HS-5 (cell line): ENCODE results near the gene MAPRE2.
"Not testable (repeated sequence)": the region's sequence is repeated elsewhere in the genome, so short reads cannot be mapped to it uniquely, and the experiment has no call there.

Experiments
- DNase-seq: peaks from one replicate; pipeline ENCODE4 v3.0.0-alpha.2; 2012; ENCODE audit warnings: low read depth

MAPRE2 gene

GRCh38 chr18:35122586-35123224, 81.5 kb downstream of the MAPRE2 start:
- no peak for DNase-seq

DNA sequence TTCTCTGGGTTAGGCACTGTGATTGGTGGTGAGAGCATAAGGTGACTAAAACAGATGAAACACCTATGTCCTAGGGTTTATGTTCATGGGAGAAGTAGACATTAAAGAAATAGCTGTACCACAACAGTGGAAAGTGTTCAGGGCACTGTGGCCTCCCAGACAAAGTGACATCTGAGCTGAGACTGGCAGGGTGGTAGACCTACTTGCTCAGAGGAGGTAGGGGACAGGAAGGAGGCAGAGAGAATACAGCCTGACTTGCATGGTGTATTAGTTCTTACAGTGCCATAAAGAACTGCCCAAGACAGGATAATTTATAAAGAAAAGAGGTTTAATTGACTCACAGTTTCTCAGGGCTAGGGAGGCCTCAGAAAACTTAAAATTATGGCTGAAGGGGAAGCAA, 82.6 kb downstream of the MAPRE2 start:
- no peak for DNase-seq

- DNase-seq, result no peak
Measured at GRCh38 chr18:35127201-35127600, 86.0 kb downstream of the MAPRE2 start.

DNA sequence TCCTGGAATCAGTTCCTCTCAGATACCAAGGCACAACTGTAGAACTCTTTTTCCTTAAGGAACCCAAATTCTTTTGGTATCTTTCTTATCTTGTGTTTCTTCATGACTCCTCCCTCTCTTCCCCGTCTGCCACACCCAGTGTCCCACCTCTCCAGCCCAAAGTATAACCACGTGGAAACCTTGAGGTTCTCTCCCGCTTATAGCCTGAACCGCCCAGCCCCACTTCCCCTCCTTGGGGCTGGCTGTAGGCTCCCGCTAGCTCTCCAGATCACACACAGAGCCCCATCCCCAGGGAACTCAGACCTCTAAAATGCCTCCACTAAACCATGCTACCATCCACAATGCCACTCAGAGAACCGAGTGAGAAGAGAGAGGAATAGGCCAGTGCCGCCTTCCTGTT, 87.5 kb downstream of the MAPRE2 start:
- no peak for DNase-seq

DNA sequence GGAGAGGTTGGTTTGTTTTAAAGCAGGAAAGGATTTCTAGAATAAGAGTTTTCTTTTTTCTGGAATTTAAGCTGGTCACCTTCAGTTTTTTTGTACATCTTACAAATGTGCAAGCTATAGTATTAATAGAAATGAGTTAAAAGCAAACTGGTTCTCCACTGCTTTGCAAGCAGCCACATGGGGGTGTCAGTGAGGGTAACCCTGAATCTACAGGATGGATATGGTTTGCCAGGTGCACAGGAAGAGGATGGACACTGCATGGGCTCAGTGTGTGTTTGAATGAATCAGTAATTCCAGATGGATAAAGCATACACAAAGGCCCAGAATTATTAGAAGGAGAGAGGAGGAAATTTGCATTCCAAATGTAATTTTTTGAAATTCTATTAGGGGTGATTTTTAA, 89.0 kb downstream of the MAPRE2 start:
- DNase-seq, result no peak

DNA sequence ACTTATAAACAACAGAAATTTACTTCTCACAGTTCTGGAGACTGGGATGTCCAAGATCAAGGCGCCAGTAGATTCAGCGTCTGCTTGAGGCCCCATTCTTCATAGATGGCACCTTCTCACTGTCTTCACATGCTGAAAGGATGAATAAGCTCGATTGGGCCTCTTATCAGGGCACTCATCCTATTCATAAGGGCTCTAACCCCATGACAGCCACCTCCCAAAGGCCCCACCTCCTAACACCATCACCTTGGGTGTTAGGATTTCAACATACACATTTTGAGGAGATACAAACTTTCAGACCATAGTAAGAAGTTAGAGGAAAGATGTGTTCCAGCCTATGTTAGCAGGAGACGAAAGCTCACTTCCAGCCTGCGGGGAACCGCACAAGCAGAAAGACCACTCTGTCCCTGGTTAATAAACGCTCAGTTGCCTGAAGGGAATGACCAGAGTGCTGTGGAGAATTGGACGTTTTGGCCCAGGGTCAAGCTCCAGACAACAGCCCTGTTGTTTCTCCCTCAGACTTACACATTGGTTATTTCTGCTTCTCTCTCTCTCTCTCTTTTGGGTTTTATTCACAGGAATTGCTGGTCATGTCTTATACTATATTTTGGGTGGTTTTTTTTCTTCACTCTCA, 90.3 kb downstream of the MAPRE2 start:
- DNase-seq, result no peak

GRCh38 chr18:35132021-35132902, 91.0 kb downstream of the MAPRE2 start:
- no peak for DNase-seq

DNA sequence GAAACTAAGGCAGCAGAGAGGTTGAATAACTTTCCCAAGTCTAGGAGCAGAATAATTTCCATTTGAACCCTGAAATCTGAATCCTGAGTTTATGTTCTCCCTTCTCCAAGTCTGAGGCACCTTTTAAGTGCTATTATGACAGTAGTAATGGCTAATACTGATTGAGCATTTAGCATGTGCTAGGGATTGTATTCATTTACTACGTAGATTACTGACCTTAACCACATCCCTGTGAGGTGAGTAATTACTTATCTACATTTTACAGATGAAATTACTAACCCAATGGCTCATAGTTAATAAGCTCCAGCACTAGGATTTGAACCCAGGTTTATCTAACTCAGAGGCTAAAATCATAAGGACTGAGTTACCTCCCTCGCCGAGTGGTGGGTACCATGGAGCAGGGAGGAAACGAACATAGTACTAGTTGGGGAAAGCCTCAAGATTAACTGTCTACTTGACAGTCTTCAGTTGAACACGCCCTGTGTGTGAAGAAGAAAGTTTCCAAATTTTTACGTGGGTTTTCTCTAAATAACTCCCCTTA, 93.0 kb downstream of the MAPRE2 start:
- no peak for DNase-seq

DNA sequence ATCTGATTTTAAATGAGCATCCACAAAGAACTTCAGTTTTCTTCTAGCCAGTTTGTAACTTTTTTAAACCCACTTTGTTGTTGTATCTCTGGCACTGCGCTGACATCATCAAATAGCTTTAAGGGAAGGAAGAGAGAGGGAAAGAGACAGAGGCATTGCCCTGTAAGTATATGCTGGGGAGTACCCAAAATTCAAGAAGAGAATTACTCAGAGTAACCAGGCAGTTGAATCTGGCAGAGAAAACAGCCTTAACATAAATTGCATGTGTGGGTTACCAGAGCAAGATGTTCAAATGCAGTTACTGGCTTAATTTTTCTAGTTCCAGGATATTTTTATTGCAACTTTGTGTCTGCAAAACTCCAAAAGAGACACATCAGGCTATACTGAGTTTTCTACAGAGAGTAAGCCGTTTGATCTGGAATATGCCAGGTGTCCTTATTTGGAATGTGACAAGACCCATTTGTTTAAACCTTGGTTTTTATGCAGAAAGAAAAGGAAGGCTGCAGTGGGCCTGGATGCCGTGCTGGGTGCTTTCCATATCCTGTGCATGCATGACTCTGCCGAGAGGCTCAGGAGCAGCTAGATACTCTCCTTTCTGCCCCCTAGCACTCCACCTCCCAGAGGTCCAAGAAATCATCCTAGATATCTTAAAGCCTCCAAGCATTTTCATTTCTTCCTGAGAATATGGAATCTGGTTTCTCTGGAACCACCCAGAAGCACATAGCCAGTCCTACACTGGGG, 93.7 kb downstream of the MAPRE2 start:
- DNase-seq, result no peak

DNA sequence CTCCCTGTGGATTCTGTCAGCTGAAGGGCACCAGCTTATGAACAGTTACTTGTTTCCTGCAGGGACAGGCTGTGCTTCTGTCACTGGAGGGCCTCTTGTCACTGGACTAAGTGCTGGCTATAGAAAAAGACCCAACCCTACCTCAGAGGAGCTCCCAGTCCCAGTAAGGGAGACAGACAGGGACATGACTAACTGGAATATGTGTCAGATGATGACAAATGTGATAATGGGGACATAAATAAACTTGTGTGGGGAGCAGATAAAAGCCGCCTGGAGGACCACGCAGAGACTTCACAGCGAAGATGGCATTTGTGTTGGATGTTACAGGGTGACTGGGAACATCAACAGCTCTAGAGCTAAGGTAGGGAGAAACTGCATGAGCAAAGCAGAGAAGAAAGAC, 95.0 kb downstream of the MAPRE2 start:
- no peak for DNase-seq

- DNase-seq, result no peak
Measured at GRCh38 chr18:35136885-35137284, 95.7 kb downstream of the MAPRE2 start.

DNA sequence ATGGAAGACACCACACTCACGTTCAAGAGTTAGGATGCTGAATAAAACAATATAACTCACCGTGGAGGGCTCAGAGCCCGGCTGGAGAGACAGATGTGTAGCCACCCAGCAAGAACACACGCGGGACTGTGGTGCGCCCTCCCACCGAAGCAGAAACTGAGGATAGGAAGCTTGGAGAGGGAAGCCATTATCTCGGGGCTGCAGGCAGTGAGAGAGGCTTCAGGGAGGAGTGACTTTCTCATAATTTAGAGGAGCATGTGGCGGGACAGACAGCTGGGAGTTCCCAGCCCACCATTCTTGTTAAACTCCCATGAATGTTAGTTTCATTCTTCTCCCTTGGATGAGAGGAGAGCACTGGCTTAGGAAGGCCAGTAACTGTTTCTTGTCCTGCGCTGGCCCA, 96.4 kb downstream of the MAPRE2 start:
- no peak for DNase-seq

GRCh38 chr18:35138773-35139172, 97.6 kb downstream of the MAPRE2 start:
- DNase-seq, result no peak

GRCh38 chr18:35139517-35139916, 98.3 kb downstream of the MAPRE2 start:
- DNase-seq, result no peak

GRCh38 chr18:35141077-35141476, 99.9 kb downstream of the MAPRE2 start:
- no peak for DNase-seq

DNA sequence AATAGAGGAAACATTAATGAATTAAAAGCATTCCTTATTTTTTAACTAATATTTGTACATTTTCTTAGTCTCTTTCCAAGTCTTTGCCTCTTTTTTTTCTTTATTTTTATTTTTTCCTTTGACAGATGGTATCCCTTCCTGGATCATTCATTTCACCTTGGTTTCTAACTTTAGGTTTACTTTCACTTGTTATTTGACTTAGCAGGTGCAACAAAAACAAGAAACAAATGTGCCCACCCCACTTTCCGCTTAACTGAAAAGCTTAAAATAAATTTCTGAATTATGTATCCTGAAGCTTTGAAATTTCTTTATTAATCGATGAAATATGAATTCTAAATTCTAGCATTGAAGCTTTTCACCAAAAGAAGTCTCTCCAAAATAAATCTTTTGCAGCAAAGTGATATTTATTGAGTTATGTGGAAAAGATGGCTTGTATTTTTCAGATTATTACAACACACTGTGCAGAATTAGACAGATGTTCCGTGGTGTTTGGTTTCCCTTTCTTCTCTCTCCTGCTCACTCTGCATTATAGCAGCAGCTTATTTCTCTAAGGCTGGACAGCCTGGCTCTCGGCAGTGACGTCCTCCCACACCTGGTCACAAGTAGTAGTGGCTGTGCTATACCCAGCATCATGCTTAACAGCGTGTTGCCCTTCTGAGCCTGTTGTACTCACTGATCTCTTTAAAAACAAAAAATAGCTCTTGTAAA, 100.5 kb downstream of the MAPRE2 start:
- DNase-seq, result no peak

DNA sequence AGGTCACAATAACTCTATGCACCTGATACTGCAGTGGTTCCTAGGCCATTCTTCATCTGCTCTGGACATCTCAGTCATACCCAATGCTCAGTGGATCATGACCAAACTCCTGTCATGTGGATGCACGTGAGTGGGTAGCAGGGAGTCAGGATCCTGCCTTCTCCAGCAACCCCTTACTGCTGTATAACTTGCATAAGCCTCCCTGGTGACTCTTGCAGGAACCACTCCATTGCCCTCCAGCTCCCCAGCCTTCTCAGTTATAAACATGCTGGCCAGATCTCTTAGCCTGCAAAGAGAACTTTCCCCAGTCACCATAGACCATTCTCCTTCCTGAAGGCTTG, 101.0 kb downstream of the MAPRE2 start:
- no peak for DNase-seq

- peak; percentile 15 for DNase-seq
Measured at GRCh38 chr18:35143622-35144596, 102.7 kb downstream of the MAPRE2 start.

DNA sequence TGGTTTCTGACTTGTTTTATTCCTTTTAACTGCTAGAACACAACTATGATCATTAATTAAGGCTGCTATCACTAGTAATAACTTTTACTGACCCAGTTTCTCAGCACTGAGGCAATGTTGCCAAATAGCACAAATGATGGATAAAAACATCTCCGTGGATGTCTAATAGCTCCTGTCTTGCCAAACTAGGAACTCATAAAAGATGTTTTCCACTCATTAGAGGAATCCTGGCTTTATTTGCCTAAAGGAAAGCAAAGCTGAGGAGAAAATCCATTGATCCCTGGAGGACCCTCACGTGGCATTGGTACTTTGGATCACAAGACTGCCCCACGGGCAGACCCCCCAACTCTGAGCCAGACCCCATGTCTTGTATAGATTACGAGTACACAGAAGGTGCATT, 103.5 kb downstream of the MAPRE2 start:
- no peak for DNase-seq

DNA sequence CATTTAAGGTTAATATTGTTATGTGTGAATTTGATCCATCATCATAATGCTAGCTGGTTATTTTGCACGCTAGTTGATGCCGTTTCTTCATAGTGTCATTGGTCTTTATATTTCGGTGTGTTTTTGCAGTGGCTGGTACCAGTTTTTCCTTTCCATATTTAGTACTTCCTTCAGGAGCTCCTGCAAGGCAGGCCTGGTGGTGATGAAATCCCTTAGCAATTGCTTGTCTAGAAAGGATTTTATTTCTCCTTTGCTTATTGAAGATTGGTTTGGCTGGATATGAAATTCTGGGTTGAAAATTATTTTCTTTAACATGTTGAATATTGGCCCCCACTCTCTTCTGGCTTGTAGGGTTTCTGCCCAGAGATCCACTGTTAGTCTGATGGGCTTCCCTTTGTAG, 109.0 kb downstream of the MAPRE2 start:
- DNase-seq, result not testable (repeated sequence)
